CD8-positive, alpha-beta memory T cell (primary cell): ENCODE measurements around the gene HHAT. TPM values are rescaled to one million over a fixed set of nuclear protein-coding genes. Genes with fewer than 3 reads are reported as not detected.

ENCODE experiments used
- CTCF ChIA-PET: fragments of 350-600 bp; sonication (Branson Sonifier 250); formaldehyde crosslinking; loops from one replicate; lab custom pipeline; 2021; ENCODE audit warnings: antibody characterized with exemption; lab: Charles Lee
- POLR2A ChIA-PET: fragments of 350-600 bp; sonication (Branson Sonifier 250); formaldehyde crosslinking; loops from one replicate; lab custom pipeline; 2021; ENCODE audit warnings: antibody characterized with exemption; lab: Charles Lee
- DNase-seq, 5 donors: peaks; one replicate each; pipeline versions ENCODE4 v3.0.0 to v3.0.0-alpha.2; 2020 to 2022; ENCODE audit warnings: mixed read lengths in 1 of 5
- H3K27ac ChIP-seq: one replicate; pipeline ENCODE4 v1.7.0; 2013; ENCODE audit warnings: low read depth, mild to moderate bottlenecking, low read length, moderate library complexity
- H3K27me3 ChIP-seq: 2 replicates; pipeline ENCODE4 v1.7.0; 2013; ENCODE audit warnings: low read length, mild to moderate bottlenecking; ENCODE audit not compliant: insufficient read depth, poor library complexity, severe bottlenecking
- H3K36me3 ChIP-seq: 2 replicates; pipeline ENCODE4 v1.7.0; 2013; ENCODE audit warnings: mild to moderate bottlenecking, low read length, moderate library complexity; ENCODE audit not compliant: insufficient read depth
- H3K4me1 ChIP-seq: 2 replicates; pipeline ENCODE4 v1.7.0; 2013; ENCODE audit warnings: mild to moderate bottlenecking, low read length, moderate library complexity; ENCODE audit not compliant: insufficient read depth
- H3K4me3 ChIP-seq: 2 replicates; pipeline ENCODE4 v1.7.0; 2013; ENCODE audit warnings: mild to moderate bottlenecking, low read length
- H3K9me3 ChIP-seq: 2 replicates; pipeline ENCODE4 v1.7.0; 2013; ENCODE audit warnings: mild to moderate bottlenecking, low read length
- H3K27ac Mint-ChIP-seq, 8 donors: one replicate each; pipeline ENCODE4 v1.8.0; 2020 to 2021; ENCODE audit warnings: mixed read lengths in 8 of 8, mild to moderate bottlenecking in 6 of 8, inconsistent platforms in 3 of 8, moderate library complexity in 3 of 8
- H3K27me3 Mint-ChIP-seq, 2 donors: one replicate each; pipeline ENCODE4 v1.8.0; 2020 to 2021; ENCODE audit warnings: mixed read lengths in 2 of 2, mild to moderate bottlenecking in 1 of 2, moderate library complexity in 1 of 2
- H3K36me3 Mint-ChIP-seq, 3 donors: one replicate each; pipeline ENCODE4 v1.8.0; 2020 to 2021; ENCODE audit warnings: mixed read lengths in 3 of 3, inconsistent platforms in 1 of 3, mild to moderate bottlenecking in 1 of 3
- H3K4me1 Mint-ChIP-seq, 3 donors: one replicate each; pipeline ENCODE4 v1.8.0; 2020 to 2021; ENCODE audit warnings: mixed read lengths in 3 of 3, inconsistent platforms in 1 of 3, mild to moderate bottlenecking in 1 of 3
- H3K4me3 Mint-ChIP-seq, 7 donors: one replicate each; pipeline ENCODE4 v1.8.0; 2020 to 2021; ENCODE audit warnings: mixed read lengths in 7 of 7, mild to moderate bottlenecking in 6 of 7, moderate library complexity in 4 of 7, inconsistent platforms in 2 of 7
- H3K9me3 Mint-ChIP-seq, 5 donors: one replicate each; pipeline ENCODE4 v1.8.0; 2020 to 2022; ENCODE audit warnings: mixed read lengths in 5 of 5, mild to moderate bottlenecking in 3 of 5, moderate library complexity in 2 of 5, inconsistent platforms in 1 of 5
- polyA plus RNA-seq: library from polyadenylated mRNA; unstranded; fragments of 300-500 nt; fragmentation: Illumina TruSeq; gene quantifications from one replicate; pipeline ENCODE4 v1.2.3, GENCODE V29; 2021
- total RNA-seq, 2 experiments: library from RNA; stranded (reverse); gene quantifications; one replicate each; pipeline ENCODE4 v1.2.3, GENCODE V29; 2021

Gene HHAT
- total and polyA plus RNA-seq, 3 experiments from 2014 or later = 1.4 to 4.6 (median 2.1) TPM

GRCh38 chr1:210465150-210465549 lies 136.4 kb downstream of the HHAT start:
- no peak overlapping the region for H3K4me3 Mint-ChIP-seq
- Histone ChIP-seq H3K4me3 (no peak overlapping the region), H3K27me3 (no peaks in the 10 kb centered on the region), H3K9me3 (no peaks in the 10 kb centered on the region), H3K27ac (no peak overlapping the region), H3K36me3 (no peaks in the 10 kb centered on the region), H3K4me1 (no peaks in the 10 kb centered on the region)
- CTCF ChIA-PET = no interaction called here
- no peaks in the 10 kb centered on the region for H3K27me3 Mint-ChIP-seq
- H3K27ac Mint-ChIP-seq = no peak overlapping the region
- POLR2A ChIA-PET = no interaction called here
- no peak for DNase-seq
- H3K9me3 Mint-ChIP-seq = no peaks in the 10 kb centered on the region
- H3K36me3 Mint-ChIP-seq = peaks cover 0 to 17% (median 11%) of the 10 kb centered on the region in 3 donors
- no peaks in the 10 kb centered on the region for H3K4me1 Mint-ChIP-seq

GRCh38 chr1:210467440-210468043 lies 138.8 kb downstream of the HHAT start:
- Histone ChIP-seq H3K36me3 (no peaks in the 10 kb centered on the region), H3K4me3 (no peak overlapping the region), H3K4me1 (no peaks in the 10 kb centered on the region), H3K9me3 (no peaks in the 10 kb centered on the region), H3K27ac (no peak overlapping the region), H3K27me3 (no peaks in the 10 kb centered on the region)
- CTCF ChIA-PET = no interaction called here
- H3K36me3 Mint-ChIP-seq = peaks cover 0 to 20% (median 11%) of the 10 kb centered on the region in 3 donors
- no peaks in the 10 kb centered on the region for H3K4me1 Mint-ChIP-seq
- H3K27ac Mint-ChIP-seq = no peak overlapping the region
- no peaks in the 10 kb centered on the region for H3K9me3 Mint-ChIP-seq
- DNase-seq = no peak
- POLR2A ChIA-PET = no interaction called here
- H3K4me3 Mint-ChIP-seq = no peak overlapping the region
- H3K27me3 Mint-ChIP-seq = no peaks in the 10 kb centered on the region

- ChIA-PET CTCF (no interaction called here), POLR2A (no interaction called here)
- H3K9me3 ChIP-seq = no peaks in the 10 kb centered on the region
- H3K4me3 Mint-ChIP-seq = no peak overlapping the region
- no peak overlapping the region for H3K27ac ChIP-seq
- H3K36me3 ChIP-seq = no peaks in the 10 kb centered on the region
- DNase-seq = no peak
- no peak overlapping the region for H3K4me3 ChIP-seq
- H3K4me1 ChIP-seq = no peaks in the 10 kb centered on the region
- no peaks in the 10 kb centered on the region for H3K27me3 ChIP-seq
- peaks cover 0 to 20% (median 11%) of the 10 kb centered on the region in 3 donors for H3K36me3 Mint-ChIP-seq
- H3K27ac Mint-ChIP-seq = no peak overlapping the region
- no peaks in the 10 kb centered on the region for H3K9me3 Mint-ChIP-seq
- H3K27me3 Mint-ChIP-seq = no peaks in the 10 kb centered on the region
- no peaks in the 10 kb centered on the region for H3K4me1 Mint-ChIP-seq
Observed at GRCh38 chr1:210469441-210469840, 140.7 kb downstream of the HHAT start.

DNA sequence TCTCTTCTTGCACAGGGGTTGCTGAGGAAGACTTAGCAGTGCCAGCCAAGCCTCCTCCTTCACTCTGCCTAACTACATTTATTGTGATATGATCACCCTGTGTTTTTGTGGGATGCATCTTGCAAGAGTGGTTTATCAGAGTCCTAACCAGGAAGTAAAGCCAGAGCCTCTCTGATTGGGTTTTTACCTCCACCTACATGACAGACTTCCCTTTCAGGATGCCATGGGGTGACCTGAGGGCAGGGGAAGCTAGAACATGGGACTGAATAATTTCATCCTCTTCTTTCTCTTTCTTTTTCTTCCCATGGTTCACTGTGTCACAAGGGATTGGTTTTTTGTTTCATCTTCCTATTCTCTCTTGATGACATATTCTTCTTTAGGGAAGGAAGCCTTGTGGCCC lies 146.6 kb downstream of the HHAT start:
- Mint-ChIP-seq H3K27ac (no peak overlapping the region), H3K4me3 (no peak overlapping the region), H3K4me1 (no peaks in the 10 kb centered on the region), H3K36me3 (peaks cover 3 to 4% (median 3%) of the 10 kb centered on the region in 3 donors), H3K9me3 (no peaks in the 10 kb centered on the region), H3K27me3 (no peaks in the 10 kb centered on the region)
- no peaks in the 10 kb centered on the region for H3K9me3 ChIP-seq
- H3K27ac ChIP-seq = no peak overlapping the region
- ChIA-PET POLR2A (no interaction called here), CTCF (no interaction called here)
- H3K27me3 ChIP-seq = no peaks in the 10 kb centered on the region
- no peak overlapping the region for H3K4me3 ChIP-seq
- no peaks in the 10 kb centered on the region for H3K36me3 ChIP-seq
- H3K4me1 ChIP-seq = no peaks in the 10 kb centered on the region
- no peak for DNase-seq

DNA sequence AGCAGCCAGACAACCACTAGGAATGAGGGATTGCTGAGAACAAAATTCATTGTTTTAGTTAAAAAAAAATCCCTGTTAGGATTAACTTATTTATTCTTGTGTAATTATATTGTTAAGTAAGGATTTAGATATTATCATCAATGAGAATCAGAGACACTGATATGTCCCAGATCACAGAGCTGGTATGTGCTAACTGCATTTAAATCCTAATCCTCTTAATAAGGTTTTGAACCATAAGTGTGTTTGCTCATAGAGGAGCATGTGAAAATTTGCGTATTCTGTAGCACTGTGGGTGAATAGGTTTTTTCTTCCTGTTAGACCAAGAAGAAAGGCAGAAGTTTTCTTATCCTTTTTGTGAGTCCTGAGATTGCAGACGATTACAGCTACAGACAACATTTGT lies 147.1 kb downstream of the HHAT start:
- no peak overlapping the region for H3K4me3 Mint-ChIP-seq
- DNase-seq = no peak
- Histone ChIP-seq H3K9me3 (no peaks in the 10 kb centered on the region), H3K4me1 (no peaks in the 10 kb centered on the region), H3K4me3 (no peak overlapping the region), H3K27me3 (no peaks in the 10 kb centered on the region), H3K36me3 (no peaks in the 10 kb centered on the region), H3K27ac (no peak overlapping the region)
- POLR2A ChIA-PET = no interaction called here
- no peaks in the 10 kb centered on the region for H3K27me3 Mint-ChIP-seq
- H3K36me3 Mint-ChIP-seq = peaks cover 1 to 4% (median 3%) of the 10 kb centered on the region in 3 donors
- CTCF ChIA-PET = no interaction called here
- no peaks in the 10 kb centered on the region for H3K9me3 Mint-ChIP-seq
- no peaks in the 10 kb centered on the region for H3K4me1 Mint-ChIP-seq
- no peak overlapping the region for H3K27ac Mint-ChIP-seq

DNA sequence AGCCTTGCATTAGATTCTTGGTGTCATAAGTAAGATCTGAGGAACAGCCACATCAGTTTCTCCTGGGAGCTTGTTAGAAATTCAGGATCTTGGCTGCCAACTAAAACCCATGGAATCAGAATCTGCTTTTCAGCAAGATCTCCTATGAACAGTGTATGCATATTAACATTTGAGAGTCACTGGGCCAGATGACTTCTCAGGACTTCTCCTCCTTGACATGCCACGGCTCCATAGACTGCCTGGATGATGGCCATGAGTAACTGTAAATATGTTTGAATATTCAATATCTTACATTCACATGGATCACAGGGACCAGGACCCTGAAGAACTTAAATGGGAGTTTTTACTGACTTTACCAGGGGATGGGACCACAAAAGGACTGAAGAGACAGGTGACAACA lies 148.0 kb downstream of the HHAT start:
- Mint-ChIP-seq H3K9me3 (no peaks in the 10 kb centered on the region), H3K27me3 (no peaks in the 10 kb centered on the region), H3K4me3 (no peak overlapping the region), H3K36me3 (peaks cover 1 to 4% (median 3%) of the 10 kb centered on the region in 3 donors), H3K4me1 (no peaks in the 10 kb centered on the region), H3K27ac (no peak overlapping the region)
- ChIA-PET CTCF (no interaction called here), POLR2A (no interaction called here)
- H3K4me1 ChIP-seq = no peaks in the 10 kb centered on the region
- no peaks in the 10 kb centered on the region for H3K36me3 ChIP-seq
- DNase-seq = no peak
- H3K9me3 ChIP-seq = no peaks in the 10 kb centered on the region
- H3K27me3 ChIP-seq = no peaks in the 10 kb centered on the region
- H3K4me3 ChIP-seq = no peak overlapping the region
- no peak overlapping the region for H3K27ac ChIP-seq

GRCh38 chr1:210477328-210477924 lies 148.7 kb downstream of the HHAT start:
- Histone ChIP-seq H3K36me3 (no peaks in the 10 kb centered on the region), H3K4me3 (no peak overlapping the region), H3K27me3 (no peaks in the 10 kb centered on the region), H3K27ac (no peak overlapping the region), H3K4me1 (no peaks in the 10 kb centered on the region), H3K9me3 (no peaks in the 10 kb centered on the region)
- CTCF ChIA-PET = no interaction called here
- Mint-ChIP-seq H3K4me3 (no peak overlapping the region), H3K27me3 (no peaks in the 10 kb centered on the region), H3K27ac (no peak overlapping the region), H3K9me3 (no peaks in the 10 kb centered on the region), H3K4me1 (no peaks in the 10 kb centered on the region), H3K36me3 (peaks cover 1 to 4% (median 4%) of the 10 kb centered on the region in 3 donors)
- POLR2A ChIA-PET = no interaction called here
- no peak for DNase-seq

GRCh38 chr1:210478820-210479219 lies 150.1 kb downstream of the HHAT start:
- no peak for DNase-seq
- Histone ChIP-seq H3K36me3 (no peaks in the 10 kb centered on the region), H3K9me3 (no peaks in the 10 kb centered on the region), H3K4me3 (no peak overlapping the region), H3K27ac (no peak overlapping the region), H3K27me3 (no peaks in the 10 kb centered on the region), H3K4me1 (no peaks in the 10 kb centered on the region)
- Mint-ChIP-seq H3K4me3 (no peak overlapping the region), H3K9me3 (no peaks in the 10 kb centered on the region), H3K4me1 (no peaks in the 10 kb centered on the region), H3K27ac (no peak overlapping the region), H3K36me3 (peaks cover 1 to 6% (median 4%) of the 10 kb centered on the region in 3 donors), H3K27me3 (no peaks in the 10 kb centered on the region)
- ChIA-PET CTCF (no interaction called here), POLR2A (no interaction called here)
